GM19035 (cell line): ENCODE measurements around the gene C3orf70.

Experiments
- ATAC-seq: cut with Tn5 transposase; IDR thresholded peaks from one replicate; pipeline ENCODE4 v1.9.1; 2021; ENCODE audit not compliant: unreplicated experiment

The C3orf70 gene

GRCh38 chr3:185152410-185153170, at the start of gene C3orf70:
C3orf70 (minus strand) TSS chr3:185153060; CDS start chr3:185152823, 237 bp downstream.
- peak; percentile 67 for ATAC-seq

- ATAC-seq, result no peak
These were observed 47.8 kb upstream of the C3orf70 start for GRCh38 chr3:185200639-185201038.

- ATAC-seq, result no peak
These were observed 46.8 kb upstream of the C3orf70 start for GRCh38 chr3:185199671-185200070.

GRCh38 chr3:185199206-185199605, 46.3 kb upstream of the C3orf70 start:
- ATAC-seq, result no peak

GRCh38 chr3:185197068-185197467, 44.2 kb upstream of the C3orf70 start:
- no peak for ATAC-seq

GRCh38 chr3:185195652-185196051, 42.8 kb upstream of the C3orf70 start:
- no peak for ATAC-seq

- no peak for ATAC-seq
These were observed 36.0 kb upstream of the C3orf70 start for GRCh38 chr3:185188816-185189215.

- ATAC-seq, result no peak
These were observed 34.5 kb upstream of the C3orf70 start for GRCh38 chr3:185187391-185187790.

GRCh38 chr3:185176750-185177359, 24.0 kb upstream of the C3orf70 start:
- ATAC-seq, result no peak

- ATAC-seq, result peak; percentile 77
These were observed 22.6 kb upstream of the C3orf70 start for GRCh38 chr3:185175370-185175987.

- no peak for ATAC-seq
These were observed 19.5 kb upstream of the C3orf70 start for GRCh38 chr3:185172086-185173049.

GRCh38 chr3:185164428-185165217, 11.8 kb upstream of the C3orf70 start:
- ATAC-seq, result no peak

- ATAC-seq, result no peak
These were observed 9.8 kb upstream of the C3orf70 start for GRCh38 chr3:185162634-185163033.

- ATAC-seq, result no peak
These were observed 8.9 kb upstream of the C3orf70 start for GRCh38 chr3:185161761-185162160.

GRCh38 chr3:185157347-185157746, 4.5 kb upstream of the C3orf70 start:
- ATAC-seq, result no peak

GRCh38 chr3:185155678-185156077, 2.8 kb upstream of the C3orf70 start:
- ATAC-seq, result no peak

GRCh38 chr3:185153861-185154629, 1.2 kb upstream of the C3orf70 start:
- ATAC-seq, result no peak

- ATAC-seq, result no peak
These were observed 411 bp upstream of the C3orf70 start for GRCh38 chr3:185153171-185153771.

GRCh38 chr3:185151964-185152409, 873 bp downstream of the C3orf70 start:
- no peak for ATAC-seq
